ENCODE data around the gene HMGCS1.
A peak's percentile ranks its signal among the peaks of the same experiment; 100 is the strongest.

Gene HMGCS1

GRCh38 chr5:43255704-43256103, 57.5 kb downstream of the HMGCS1 start:
- H3K4me3 ChIP-seq (ENCODE audit: low read length in 2 of 2): no peak overlapping the region
- no peak overlapping the region for H4K8ac ChIP-seq (ENCODE audit: low read depth, low read length)
- H3K4ac ChIP-seq (ENCODE audit: low read length): no peak overlapping the region
- no CpG with 5 or more reads among the region's 2 CpGs for WGBS, 2 donors (ENCODE audit: extremely low coverage in 2 of 2, insufficient read length in 2 of 2, insufficient replicate concordance in 1 of 2)
- no peaks in the 10 kb centered on the region for H3K36me3 ChIP-seq (replicated peaks in 1 of 2; ENCODE audit: control insufficient read depth in 2 of 2, insufficient read depth in 2 of 2, low read length in 2 of 2)
- H2BK5ac ChIP-seq (ENCODE audit: low read length): no peak overlapping the region
- no peak overlapping the region for H4K91ac ChIP-seq (ENCODE audit: low read depth, low read length, poor library complexity)
- H3K9ac ChIP-seq (ENCODE audit: low read depth, low read length, poor library complexity): no peak overlapping the region
- H3K23ac ChIP-seq (ENCODE audit: low read depth, low read length, poor library complexity): no peak overlapping the region
- no peak overlapping the region for H3K18ac ChIP-seq (ENCODE audit: low read length)
- H3K79me1 ChIP-seq (ENCODE audit: low read depth, low read length): no peaks in the 10 kb centered on the region
- no peak overlapping the region for H2AFZ ChIP-seq (ENCODE audit: low read length)
- no peak for DNase-seq (ENCODE audit: low spot score)
- no peak overlapping the region for H3K27ac ChIP-seq (replicated peaks; ENCODE audit: low read length)
- no peak overlapping the region for H3K4me2 ChIP-seq (ENCODE audit: insufficient read depth, low read length, poor library complexity, severe bottlenecking)
- H3K4me1 ChIP-seq (ENCODE audit: control insufficient read depth in 2 of 2, insufficient read depth in 1 of 2, low read depth in 1 of 2, low read length in 2 of 2): no peaks in the 10 kb centered on the region
- no peaks in the 10 kb centered on the region for H3K9me3 ChIP-seq (replicated peaks in 1 of 2; ENCODE audit: control insufficient read depth in 2 of 2, insufficient read depth in 1 of 2, low read depth in 1 of 2, low read length in 2 of 2)
- no peak overlapping the region for H2BK12ac ChIP-seq (ENCODE audit: low read length)
- H3K14ac ChIP-seq (ENCODE audit: low read length): no peak overlapping the region
- H2BK15ac ChIP-seq (ENCODE audit: low read length): no peak overlapping the region
- H3K27me3 ChIP-seq (ENCODE audit: control insufficient read depth in 3 of 3, insufficient read depth in 3 of 3, low read depth in 1 of 3, low read length in 3 of 3): peaks cover 0 to 15% (median 0%) of the 10 kb centered on the region in 3 experiments
- H2AK5ac ChIP-seq (ENCODE audit: low read depth, low read length): no peak overlapping the region
- H2BK120ac ChIP-seq (ENCODE audit: low read depth, low read length): no peak overlapping the region

DNA sequence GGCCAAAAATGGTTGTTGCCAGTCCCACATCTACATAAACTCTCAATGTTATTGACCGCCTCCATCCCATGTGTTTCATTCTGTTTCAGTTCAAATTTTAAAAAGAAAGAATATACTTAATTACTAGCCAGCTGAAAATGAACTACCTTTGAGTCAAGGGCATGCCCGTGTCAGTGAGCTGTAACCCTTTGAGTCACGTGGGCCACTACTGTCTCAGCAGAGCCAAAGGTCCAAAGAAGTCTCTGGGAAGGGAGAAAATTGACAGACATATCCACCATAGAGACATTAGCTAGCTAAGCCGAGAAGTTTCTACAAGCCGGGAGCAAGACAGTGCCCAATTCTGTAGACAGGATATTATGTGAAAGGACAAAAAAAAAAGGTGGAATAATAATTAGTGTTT, 61.5 kb downstream of the HMGCS1 start:
- no peak overlapping the region for H3K9ac ChIP-seq (ENCODE audit: low read depth, low read length, poor library complexity)
- no peak overlapping the region for H2AK5ac ChIP-seq (ENCODE audit: low read depth, low read length)
- no peak overlapping the region for H2BK120ac ChIP-seq (ENCODE audit: low read depth, low read length)
- no peak overlapping the region for H3K4me3 ChIP-seq (ENCODE audit: low read length in 2 of 2)
- H3K14ac ChIP-seq (ENCODE audit: low read length): no peak overlapping the region
- no peak overlapping the region for H4K8ac ChIP-seq (ENCODE audit: low read depth, low read length)
- no peaks in the 10 kb centered on the region for H3K79me1 ChIP-seq (ENCODE audit: low read depth, low read length)
- no peak overlapping the region for H2AFZ ChIP-seq (ENCODE audit: low read length)
- H4K91ac ChIP-seq (ENCODE audit: low read depth, low read length, poor library complexity): no peak overlapping the region
- H3K36me3 ChIP-seq (replicated peaks in 1 of 2; ENCODE audit: control insufficient read depth in 2 of 2, insufficient read depth in 2 of 2, low read length in 2 of 2): no peaks in the 10 kb centered on the region
- no peak overlapping the region for H2BK5ac ChIP-seq (ENCODE audit: low read length)
- no peak overlapping the region for H2BK12ac ChIP-seq (ENCODE audit: low read length)
- no peak overlapping the region for H3K4me2 ChIP-seq (ENCODE audit: insufficient read depth, low read length, poor library complexity, severe bottlenecking)
- H2BK15ac ChIP-seq (ENCODE audit: low read length): no peak overlapping the region
- no peak overlapping the region for H3K23ac ChIP-seq (ENCODE audit: low read depth, low read length, poor library complexity)
- H3K27ac ChIP-seq (replicated peaks; ENCODE audit: low read length): no peak overlapping the region
- WGBS, 2 donors (ENCODE audit: extremely low coverage in 2 of 2, insufficient read length in 2 of 2, insufficient replicate concordance in 1 of 2): no CpG with 5 or more reads among the region's 5 CpGs
- DNase-seq (ENCODE audit: low spot score): no peak
- no peaks in the 10 kb centered on the region for H3K4me1 ChIP-seq (ENCODE audit: control insufficient read depth in 2 of 2, insufficient read depth in 1 of 2, low read depth in 1 of 2, low read length in 2 of 2)
- no peak overlapping the region for H3K18ac ChIP-seq (ENCODE audit: low read length)
- H3K9me3 ChIP-seq (replicated peaks in 1 of 2; ENCODE audit: control insufficient read depth in 2 of 2, insufficient read depth in 1 of 2, low read depth in 1 of 2, low read length in 2 of 2): no peaks in the 10 kb centered on the region
- no peak overlapping the region for H3K4ac ChIP-seq (ENCODE audit: low read length)
- H3K27me3 ChIP-seq (ENCODE audit: control insufficient read depth in 3 of 3, insufficient read depth in 3 of 3, low read depth in 1 of 3, low read length in 3 of 3): peaks cover 0 to 18% (median 0%) of the 10 kb centered on the region in 3 experiments

- Histone ChIP-seq H3K27me3 (ENCODE audit: control insufficient read depth in 3 of 3, insufficient read depth in 3 of 3, low read depth in 1 of 3, low read length in 3 of 3) (peaks cover 0 to 29% (median 0%) of the 10 kb centered on the region in 3 experiments), H3K79me1 (ENCODE audit: low read depth, low read length) (peaks cover 1% of the 10 kb centered on the region), H3K14ac (ENCODE audit: low read length) (peak overlapping the region; percentile 97), H2AFZ (ENCODE audit: low read length) (no peak overlapping the region), H3K4me2 (ENCODE audit: insufficient read depth, low read length, poor library complexity, severe bottlenecking) (no peak overlapping the region), H3K9ac (ENCODE audit: low read depth, low read length, poor library complexity) (no peak overlapping the region), H2BK12ac (ENCODE audit: low read length) (no peak overlapping the region), H2BK120ac (ENCODE audit: low read depth, low read length) (no peak overlapping the region), H3K18ac (ENCODE audit: low read length) (peak overlapping the region; percentile 14), H3K4ac (ENCODE audit: low read length) (no peak overlapping the region), H3K9me3 (replicated peaks in 1 of 2; ENCODE audit: control insufficient read depth in 2 of 2, insufficient read depth in 1 of 2, low read depth in 1 of 2, low read length in 2 of 2) (no peaks in the 10 kb centered on the region), H2BK5ac (ENCODE audit: low read length) (no peak overlapping the region), H4K8ac (ENCODE audit: low read depth, low read length) (no peak overlapping the region), H3K23ac (ENCODE audit: low read depth, low read length, poor library complexity) (peak overlapping the region; percentile 61), H3K27ac (replicated peaks; ENCODE audit: low read length) (no peak overlapping the region), H3K36me3 (replicated peaks in 1 of 2; ENCODE audit: control insufficient read depth in 2 of 2, insufficient read depth in 2 of 2, low read length in 2 of 2) (no peaks in the 10 kb centered on the region), H3K4me3 (ENCODE audit: low read length in 2 of 2) (no peak overlapping the region), H2BK15ac (ENCODE audit: low read length) (no peak overlapping the region), H3K4me1 (ENCODE audit: control insufficient read depth in 2 of 2, insufficient read depth in 1 of 2, low read depth in 1 of 2, low read length in 2 of 2) (peaks cover 0 to 8% of the 10 kb centered on the region in 2 donors), H2AK5ac (ENCODE audit: low read depth, low read length) (no peak overlapping the region), H4K91ac (ENCODE audit: low read depth, low read length, poor library complexity) (no peak overlapping the region)
- WGBS, 2 donors (ENCODE audit: extremely low coverage in 2 of 2, insufficient read length in 2 of 2, insufficient replicate concordance in 1 of 2): no CpG with 5 or more reads among the region's 19 CpGs
- no peak for DNase-seq (ENCODE audit: low spot score)
These were observed 67.4 kb downstream of the HMGCS1 start for GRCh38 chr5:43245724-43246385.

GRCh38 chr5:43244823-43245565, 68.2 kb downstream of the HMGCS1 start:
- Histone ChIP-seq H3K18ac (ENCODE audit: low read length) (peak overlapping the region; percentile 67), H2AK5ac (ENCODE audit: low read depth, low read length) (no peak overlapping the region), H3K14ac (ENCODE audit: low read length) (no peak overlapping the region), H4K91ac (ENCODE audit: low read depth, low read length, poor library complexity) (no peak overlapping the region), H3K36me3 (replicated peaks in 1 of 2; ENCODE audit: control insufficient read depth in 2 of 2, insufficient read depth in 2 of 2, low read length in 2 of 2) (no peaks in the 10 kb centered on the region), H3K4me1 (ENCODE audit: control insufficient read depth in 2 of 2, insufficient read depth in 1 of 2, low read depth in 1 of 2, low read length in 2 of 2) (peaks cover 0 to 8% of the 10 kb centered on the region in 2 donors), H3K9ac (ENCODE audit: low read depth, low read length, poor library complexity) (no peak overlapping the region), H4K8ac (ENCODE audit: low read depth, low read length) (no peak overlapping the region), H2BK120ac (ENCODE audit: low read depth, low read length) (no peak overlapping the region), H2BK5ac (ENCODE audit: low read length) (no peak overlapping the region), H2AFZ (ENCODE audit: low read length) (peak overlapping the region; percentile 60), H3K27me3 (ENCODE audit: control insufficient read depth in 3 of 3, insufficient read depth in 3 of 3, low read depth in 1 of 3, low read length in 3 of 3) (peaks cover 0 to 25% (median 0%) of the 10 kb centered on the region in 3 experiments), H3K23ac (ENCODE audit: low read depth, low read length, poor library complexity) (no peak overlapping the region), H3K9me3 (replicated peaks in 1 of 2; ENCODE audit: control insufficient read depth in 2 of 2, insufficient read depth in 1 of 2, low read depth in 1 of 2, low read length in 2 of 2) (no peaks in the 10 kb centered on the region), H3K4ac (ENCODE audit: low read length) (no peak overlapping the region), H3K4me3 (ENCODE audit: low read length in 2 of 2) (no peak overlapping the region), H3K27ac (replicated peaks; ENCODE audit: low read length) (no peak overlapping the region), H2BK15ac (ENCODE audit: low read length) (no peak overlapping the region), H3K79me1 (ENCODE audit: low read depth, low read length) (peaks cover 1% of the 10 kb centered on the region), H2BK12ac (ENCODE audit: low read length) (no peak overlapping the region), H3K4me2 (ENCODE audit: insufficient read depth, low read length, poor library complexity, severe bottlenecking) (no peak overlapping the region)
- no peak for DNase-seq (ENCODE audit: low spot score)
- no CpG with 5 or more reads among the region's 11 CpGs for WGBS, 2 donors (ENCODE audit: extremely low coverage in 2 of 2, insufficient read length in 2 of 2, insufficient replicate concordance in 1 of 2)
